Kidney epithelial cell (primary cell): ENCODE data around the gene UBE3B. TPM values are rescaled to one million over a fixed set of nuclear protein-coding genes. Genes with fewer than 3 reads are reported as not detected.

Experiments used
- DNase-seq: peaks from one replicate; pipeline ENCODE4 v3.0.0-alpha.2; 2010; ENCODE audit warnings: low read depth
- H3K27me3 ChIP-seq: 2 replicates; pipeline ENCODE4 v1.6.0; 2011; ENCODE audit warnings: low read length; ENCODE audit not compliant: control insufficient read depth, insufficient read depth
- H3K36me3 ChIP-seq: 2 replicates; pipeline ENCODE4 v1.5.1; 2011; ENCODE audit warnings: low read length; ENCODE audit not compliant: control insufficient read depth, insufficient read depth
- H3K4me3 ChIP-seq: 2 replicates; pipeline ENCODE4 v1.5.1; 2011; ENCODE audit warnings: low read depth, mild to moderate bottlenecking, control low read depth, low read length
- CTCF ChIP-seq: IDR thresholded peaks from 2 replicates; pipeline ENCODE4 v1.5.1; 2011; ENCODE audit warnings: mild to moderate bottlenecking, moderate library complexity, low read length, control low read depth, inconsistent platforms; ENCODE audit not compliant: insufficient read depth, poor library complexity, severe bottlenecking
- total RNA-seq: library from RNA; depleted of rRNA; stranded (reverse); fragments of >200 nt; gene quantifications from 2 replicates; pipeline ENCODE4 v1.2.3, GENCODE V29; 2015

UBE3B gene
- total RNA-seq, 1 donor from 2014 or later, result 38.3 TPM

GRCh38 chr12:109497675-109498074, 20.2 kb downstream of the UBE3B start:
- TF ChIP-seq CTCF, result no peak
- H3K36me3 ChIP-seq, result peaks cover 5% of the 10 kb centered on the region
- no peaks in the 10 kb centered on the region for H3K27me3 ChIP-seq
- DNase-seq, result no peak
- H3K4me3 ChIP-seq, result no peak overlapping the region

- H3K4me3 ChIP-seq, result no peak overlapping the region
- no peak for TF ChIP-seq CTCF
- no peaks in the 10 kb centered on the region for H3K27me3 ChIP-seq
- peaks cover 3% of the 10 kb centered on the region for H3K36me3 ChIP-seq
- no peak for DNase-seq
Observed at GRCh38 chr12:109500406-109501185, 23.2 kb downstream of the UBE3B start.

- H3K27me3 ChIP-seq, result no peaks in the 10 kb centered on the region
- H3K4me3 ChIP-seq, result no peak overlapping the region
- DNase-seq, result no peak
- no peak for TF ChIP-seq CTCF
- peaks cover 3% of the 10 kb centered on the region for H3K36me3 ChIP-seq
Observed at GRCh38 chr12:109501299-109501698, 23.9 kb downstream of the UBE3B start.

- no peak for TF ChIP-seq CTCF
- Histone ChIP-seq H3K36me3 (peaks cover 3% of the 10 kb centered on the region), H3K27me3 (no peaks in the 10 kb centered on the region), H3K4me3 (no peak overlapping the region)
- DNase-seq, result no peak
Observed at GRCh38 chr12:109502332-109502731, 24.9 kb downstream of the UBE3B start.

GRCh38 chr12:109503611-109504010, 26.2 kb downstream of the UBE3B start:
- no peak for DNase-seq
- H3K4me3 ChIP-seq, result no peak overlapping the region
- no peaks in the 10 kb centered on the region for H3K27me3 ChIP-seq
- peaks cover 3% of the 10 kb centered on the region for H3K36me3 ChIP-seq
- no peak for TF ChIP-seq CTCF

- no peak overlapping the region for H3K4me3 ChIP-seq
- no peak for DNase-seq
- no peaks in the 10 kb centered on the region for H3K27me3 ChIP-seq
- TF ChIP-seq CTCF, result no peak
- peaks cover 3% of the 10 kb centered on the region for H3K36me3 ChIP-seq
Observed at GRCh38 chr12:109504068-109504467, 26.6 kb downstream of the UBE3B start.
